Left lung (tissue), 10 donors: ENCODE measurements around the gene TMEM161A. TPM values are rescaled to one million over a fixed set of nuclear protein-coding genes. Genes with fewer than 3 reads are reported as not detected.

ENCODE experiments used
- ATAC-seq: fragments of 200-7000 bp; cut with Tn5 transposase; one replicate; pipeline ENCODE4 v1.9.1; 2020; ENCODE audit warnings: moderate library complexity
- DNase-seq, 4 donors: peaks; one replicate each; pipeline ENCODE4 v3.0.0-alpha.2; 2013 to 2020
- H3K27ac ChIP-seq, 2 donors: fragments of 200-600 bp; sonication (generic) in 1 of 2; one replicate each; pipeline versions ENCODE4 v1.5.0 to v1.8.0; 2020 to 2021
- H3K27me3 ChIP-seq, 2 donors: fragments of 200-600 bp; sonication (generic) in 1 of 2; one replicate each; pipeline versions ENCODE4 v1.5.0 to v1.8.0; 2020 to 2021
- H3K36me3 ChIP-seq, 2 donors: fragments of 200-600 bp; sonication (generic) in 1 of 2; one replicate each; pipeline versions ENCODE4 v1.5.0 to v1.8.0; 2020 to 2021
- H3K4me1 ChIP-seq, 2 donors: fragments of 200-600 bp; one replicate each; pipeline ENCODE4 v1.8.0; 2021
- H3K4me3 ChIP-seq, 2 donors: fragments of 200-600 bp; sonication (generic) in 1 of 2; one replicate each; pipeline versions ENCODE4 v1.5.0 to v1.8.0; 2020 to 2021; ENCODE audit warnings: mild to moderate bottlenecking in 1 of 2
- H3K9me3 ChIP-seq, 2 donors: fragments of 200-600 bp; sonication (generic) in 1 of 2; one replicate each; pipeline versions ENCODE4 v1.5.0 to v1.8.0; 2020 to 2021
- intact Hi-C, 2 donors: fragments of 100-400 bp; cut with DNase I; formaldehyde crosslinking; loops; one replicate each; pipeline versions ENCODE4 v1.11.2 to v1.14.2; 2022
- polyA plus RNA-seq, 6 donors: library from polyadenylated mRNA; unstranded; fragments of 120-200 nt; gene quantifications; one replicate each; pipeline ENCODE4 v1.2.1, GENCODE V29; 2013; ENCODE audit not compliant: insufficient read length in 6 of 6
- total RNA-seq, 2 donors: library from RNA; stranded (reverse); fragmentation: NEBNext Ultra II Directional; extraction: Animal tissue kit (Norgen Biotek cat#: 25700); gene quantifications; one replicate each; pipeline ENCODE4 v1.2.1, GENCODE V29; 2021
- TF ChIP-seq, protein P1 (sequence below), 2 donors: fragments of 200-600 bp; sonication (generic) in 1 of 2; IDR thresholded peaks; one replicate each; pipeline versions ENCODE4 v1.5.0 to v1.8.0; 2021; ENCODE audit warnings: antibody characterized with exemption in 2 of 2
- donor health status: DM: no; HTN: yes; CAD: no.
- donor health status: DM: no; HTN: no; CAD: no.

TMEM161A gene
- total and polyA plus RNA-seq, 8 donors = 22.3 to 28.0 (median 25.4) TPM

DNA sequence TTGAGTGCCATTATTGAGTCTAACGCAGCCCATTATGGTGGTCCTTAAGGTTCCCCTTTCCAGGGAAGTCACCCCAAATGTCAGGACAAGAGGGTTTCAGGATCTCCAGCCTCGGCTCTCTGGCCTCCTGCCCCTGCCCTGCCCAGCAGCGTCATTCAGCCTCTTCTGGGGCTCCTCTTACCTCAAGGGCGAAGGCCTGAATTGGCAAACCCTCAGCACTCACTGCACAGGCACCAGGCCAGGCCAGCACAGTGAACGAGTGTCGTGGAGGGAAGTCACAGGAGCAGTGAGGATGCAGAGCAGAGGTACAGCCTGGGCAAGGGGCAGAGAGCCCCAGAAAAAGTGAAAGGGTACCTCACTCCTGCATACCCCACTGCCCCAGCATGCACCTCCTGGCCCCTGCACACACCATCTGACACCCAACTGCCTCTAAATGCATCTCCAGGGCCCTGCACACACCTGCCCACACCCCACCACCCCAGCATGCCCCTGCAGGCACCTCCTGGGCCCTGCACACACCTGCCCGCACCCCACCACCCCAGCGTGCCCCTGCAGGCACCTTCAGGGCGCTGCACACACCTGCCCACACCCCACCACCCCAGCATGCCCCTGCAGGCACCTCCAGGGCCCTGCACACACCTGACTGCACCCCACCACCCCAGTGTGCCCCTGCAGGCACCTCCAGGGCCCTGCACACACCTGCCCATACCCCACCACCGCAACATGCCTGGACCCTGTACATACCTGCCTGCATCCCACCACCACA is 54.7 kb downstream of the TMEM161A start:
- no peak overlapping the region for H3K27ac ChIP-seq
- intact Hi-C loops = no loop called here
- peak; percentile 93 for ATAC-seq

DNA sequence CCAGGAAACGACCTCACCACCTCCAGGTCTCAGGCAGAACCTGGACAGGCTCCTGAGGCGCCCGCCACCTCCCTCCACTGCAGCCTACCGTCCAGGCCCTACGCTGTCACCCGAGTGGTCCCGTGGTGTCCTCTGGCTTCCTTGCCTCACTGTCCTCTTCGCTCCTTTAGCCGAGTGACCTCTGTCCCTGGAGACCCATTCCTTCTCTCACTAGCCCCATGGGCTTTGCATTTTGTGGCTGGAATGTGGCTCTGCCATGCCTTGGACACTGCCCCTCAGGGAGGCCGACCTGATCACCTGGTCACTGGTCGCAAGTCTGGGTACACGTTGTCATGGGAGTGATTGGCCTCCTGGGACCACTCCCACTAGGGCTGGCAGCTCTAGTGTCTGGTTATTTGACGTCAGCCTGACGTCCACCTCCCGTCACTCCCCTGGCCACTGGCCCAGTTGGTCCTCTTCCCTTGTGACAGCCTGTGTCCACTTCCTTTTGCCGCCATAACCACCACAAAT is 56.6 kb downstream of the TMEM161A start:
- H3K4me3 ChIP-seq = no peak overlapping the region
- no peaks in the 10 kb centered on the region for H3K9me3 ChIP-seq
- ATAC-seq (no peak), DNase-seq (no peak)
- no peaks in the 10 kb centered on the region for H3K27me3 ChIP-seq
- intact Hi-C loops = no loop called here
- TF ChIP-seq, protein P1, sequence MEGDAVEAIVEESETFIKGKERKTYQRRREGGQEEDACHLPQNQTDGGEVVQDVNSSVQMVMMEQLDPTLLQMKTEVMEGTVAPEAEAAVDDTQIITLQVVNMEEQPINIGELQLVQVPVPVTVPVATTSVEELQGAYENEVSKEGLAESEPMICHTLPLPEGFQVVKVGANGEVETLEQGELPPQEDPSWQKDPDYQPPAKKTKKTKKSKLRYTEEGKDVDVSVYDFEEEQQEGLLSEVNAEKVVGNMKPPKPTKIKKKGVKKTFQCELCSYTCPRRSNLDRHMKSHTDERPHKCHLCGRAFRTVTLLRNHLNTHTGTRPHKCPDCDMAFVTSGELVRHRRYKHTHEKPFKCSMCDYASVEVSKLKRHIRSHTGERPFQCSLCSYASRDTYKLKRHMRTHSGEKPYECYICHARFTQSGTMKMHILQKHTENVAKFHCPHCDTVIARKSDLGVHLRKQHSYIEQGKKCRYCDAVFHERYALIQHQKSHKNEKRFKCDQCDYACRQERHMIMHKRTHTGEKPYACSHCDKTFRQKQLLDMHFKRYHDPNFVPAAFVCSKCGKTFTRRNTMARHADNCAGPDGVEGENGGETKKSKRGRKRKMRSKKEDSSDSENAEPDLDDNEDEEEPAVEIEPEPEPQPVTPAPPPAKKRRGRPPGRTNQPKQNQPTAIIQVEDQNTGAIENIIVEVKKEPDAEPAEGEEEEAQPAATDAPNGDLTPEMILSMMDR (IDR thresholded peaks at IDR 0.05) = no peak
- no peak overlapping the region for H3K27ac ChIP-seq
- no peaks in the 10 kb centered on the region for H3K36me3 ChIP-seq
- no peaks in the 10 kb centered on the region for H3K4me1 ChIP-seq

More for the DNA sequence above, 54.7 kb downstream of the TMEM161A start:
- DNase-seq = peak in 1 of 4 donors; percentile 65
- TF ChIP-seq, protein P1 (IDR thresholded peaks at IDR 0.05) = no peak
- no peaks in the 10 kb centered on the region for H3K36me3 ChIP-seq
- H3K27me3 ChIP-seq = no peaks in the 10 kb centered on the region
- H3K4me1 ChIP-seq = no peaks in the 10 kb centered on the region
- no peaks in the 10 kb centered on the region for H3K9me3 ChIP-seq
- no peak overlapping the region for H3K4me3 ChIP-seq

DNA sequence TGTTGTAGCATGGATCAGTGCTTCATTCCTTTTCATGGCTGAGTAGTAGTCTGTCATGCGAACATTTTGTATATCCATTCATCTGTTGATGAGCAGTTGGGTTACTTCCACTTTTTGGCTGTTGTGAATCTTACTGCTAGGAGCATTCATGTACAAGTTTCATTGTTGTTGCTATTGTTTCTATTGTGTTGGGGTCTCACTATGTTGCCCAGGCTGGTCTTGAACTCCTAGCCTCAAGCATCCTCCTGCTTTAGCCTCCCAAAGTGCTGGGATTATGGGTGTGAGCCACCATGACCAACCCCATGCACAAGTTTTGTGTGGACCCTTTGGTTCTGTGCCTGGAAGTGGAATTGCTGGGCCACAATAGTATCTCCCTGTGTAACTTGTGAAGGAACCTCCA is 58.7 kb downstream of the TMEM161A start:
- no peaks in the 10 kb centered on the region for H3K9me3 ChIP-seq
- no peak overlapping the region for H3K4me3 ChIP-seq
- no peak for ATAC-seq
- DNase-seq = no peak
- no peak overlapping the region for H3K27ac ChIP-seq
- H3K36me3 ChIP-seq = no peaks in the 10 kb centered on the region
- H3K4me1 ChIP-seq = no peaks in the 10 kb centered on the region
- TF ChIP-seq, protein P1 (IDR thresholded peaks at IDR 0.05) = no peak
- intact Hi-C loops = no loop called here
- H3K27me3 ChIP-seq = no peaks in the 10 kb centered on the region

DNA sequence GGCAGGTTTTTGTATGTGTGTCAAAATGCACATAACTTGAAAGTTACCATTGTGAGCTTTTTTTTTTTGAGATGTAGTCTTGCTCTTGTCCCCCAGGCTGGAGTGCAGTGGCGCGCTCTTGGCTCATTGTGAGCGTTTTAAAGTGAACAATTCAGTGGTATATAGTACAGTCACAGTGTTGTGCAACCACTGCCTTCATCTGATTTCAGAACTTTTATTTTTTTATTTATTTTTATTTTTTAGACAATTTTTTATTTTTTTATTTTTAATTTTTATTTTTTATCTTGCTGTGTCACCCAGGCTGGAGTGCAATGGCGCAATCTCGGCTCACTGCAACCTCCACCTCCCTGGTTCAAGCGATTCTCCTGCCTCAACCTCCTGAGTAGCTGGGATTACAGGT is 59.5 kb downstream of the TMEM161A start:
- DNase-seq (no peak), ATAC-seq (no peak)
- Histone ChIP-seq H3K27ac (no peak overlapping the region), H3K4me1 (no peaks in the 10 kb centered on the region), H3K4me3 (no peak overlapping the region), H3K9me3 (no peaks in the 10 kb centered on the region), H3K36me3 (no peaks in the 10 kb centered on the region), H3K27me3 (no peaks in the 10 kb centered on the region)
- intact Hi-C loops = no loop called here
- TF ChIP-seq, protein P1 (IDR thresholded peaks at IDR 0.05) = no peak

DNA sequence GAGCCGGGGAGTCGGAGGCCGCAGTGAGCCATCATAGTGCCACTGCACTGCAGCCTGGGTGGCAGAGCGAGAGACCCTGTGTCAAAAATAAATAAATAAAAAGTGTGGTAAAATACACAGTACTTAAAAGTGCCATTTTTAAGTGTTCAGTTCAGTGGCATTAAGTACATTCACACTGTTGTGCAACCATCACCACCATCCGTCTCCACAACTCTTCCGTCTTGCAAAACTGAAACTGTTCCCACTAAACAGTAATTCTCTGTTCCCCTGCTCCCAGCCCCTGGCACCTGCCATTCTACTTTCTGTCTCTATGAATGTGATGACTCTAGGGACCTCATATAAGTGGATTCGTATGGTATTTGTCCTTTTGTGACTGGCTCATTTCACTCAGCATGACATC is 61.2 kb downstream of the TMEM161A start:
- Histone ChIP-seq H3K27me3 (no peaks in the 10 kb centered on the region), H3K27ac (peak overlapping the region in 1 of 2 donors; percentile 53), H3K36me3 (no peaks in the 10 kb centered on the region), H3K9me3 (no peaks in the 10 kb centered on the region), H3K4me3 (no peak overlapping the region), H3K4me1 (no peaks in the 10 kb centered on the region)
- ATAC-seq (peak; percentile 76), DNase-seq (no peak)
- intact Hi-C loops = no loop called here
- TF ChIP-seq, protein P1 (IDR thresholded peaks at IDR 0.05) = no peak
